GM21619 (cell line): ENCODE results near the gene CPLX1.
"Not testable (repeated sequence)": the region's sequence is repeated elsewhere in the genome, so short reads cannot be mapped to it uniquely, and the experiment has no call there.

Experiments
- ATAC-seq: cut with Tn5 transposase; IDR thresholded peaks from one replicate; pipeline ENCODE4 v1.9.1; 2021; ENCODE audit not compliant: unreplicated experiment

Gene CPLX1

GRCh38 chr4:821631-822030 lies 4.3 kb downstream of the CPLX1 start:
- ATAC-seq: no peak

- ATAC-seq: no peak
Observed at GRCh38 chr4:821181-821591, 4.7 kb downstream of the CPLX1 start.

GRCh38 chr4:820230-821172 lies 5.4 kb downstream of the CPLX1 start:
- ATAC-seq: no peak

GRCh38 chr4:819401-820229 lies 6.3 kb downstream of the CPLX1 start:
- no peak for ATAC-seq

- ATAC-seq: no peak
Observed at GRCh38 chr4:818106-818921, 7.6 kb downstream of the CPLX1 start.

GRCh38 chr4:815464-816146 lies 10.3 kb downstream of the CPLX1 start:
- ATAC-seq: no peak

GRCh38 chr4:814312-814850 lies 11.5 kb downstream of the CPLX1 start:
- ATAC-seq: no peak

- ATAC-seq: no peak
Observed at GRCh38 chr4:813900-814299, 12.0 kb downstream of the CPLX1 start.

GRCh38 chr4:808860-809570 lies 16.9 kb downstream of the CPLX1 start:
- no peak for ATAC-seq

- no peak for ATAC-seq
Observed at GRCh38 chr4:807792-808191, 18.1 kb downstream of the CPLX1 start.

- ATAC-seq: not testable (repeated sequence)
Observed at GRCh38 chr4:806979-807378, 18.9 kb downstream of the CPLX1 start.

- no peak for ATAC-seq
Observed at GRCh38 chr4:804804-805203, 21.1 kb downstream of the CPLX1 start.

- ATAC-seq: no peak
Observed at GRCh38 chr4:803884-804283, 22.0 kb downstream of the CPLX1 start.

- no peak for ATAC-seq
Observed at GRCh38 chr4:801436-802124, 24.3 kb downstream of the CPLX1 start.

- ATAC-seq: no peak
Observed at GRCh38 chr4:797066-797465, 28.9 kb downstream of the CPLX1 start.

- ATAC-seq: no peak
Observed at GRCh38 chr4:796206-796605, 29.7 kb downstream of the CPLX1 start.

- no peak for ATAC-seq
Observed at GRCh38 chr4:795726-796119, 30.2 kb downstream of the CPLX1 start.

- ATAC-seq: no peak
Observed at GRCh38 chr4:794900-795725, 30.8 kb downstream of the CPLX1 start.
